NOMO-1 treated with DMSO at 0.1 percent for 48 hours (cell line): Measurements from ENCODE around the gene CIAO3.

Experiments used
- DNase-seq: peaks from one replicate; lab custom pipeline; 2025; ENCODE audit not compliant: unreplicated experiment; lab: John Stamatoyannopoulos, UW

The CIAO3 gene

GRCh38 chr16:711548-712320 lies 29.1 kb downstream of the CIAO3 start:
- DNase-seq, result peak; percentile 53

- no peak for DNase-seq
These were observed 29.7 kb downstream of the CIAO3 start for GRCh38 chr16:711084-711483.

GRCh38 chr16:710500-711075 lies 30.2 kb downstream of the CIAO3 start:
- DNase-seq, result no peak

DNA sequence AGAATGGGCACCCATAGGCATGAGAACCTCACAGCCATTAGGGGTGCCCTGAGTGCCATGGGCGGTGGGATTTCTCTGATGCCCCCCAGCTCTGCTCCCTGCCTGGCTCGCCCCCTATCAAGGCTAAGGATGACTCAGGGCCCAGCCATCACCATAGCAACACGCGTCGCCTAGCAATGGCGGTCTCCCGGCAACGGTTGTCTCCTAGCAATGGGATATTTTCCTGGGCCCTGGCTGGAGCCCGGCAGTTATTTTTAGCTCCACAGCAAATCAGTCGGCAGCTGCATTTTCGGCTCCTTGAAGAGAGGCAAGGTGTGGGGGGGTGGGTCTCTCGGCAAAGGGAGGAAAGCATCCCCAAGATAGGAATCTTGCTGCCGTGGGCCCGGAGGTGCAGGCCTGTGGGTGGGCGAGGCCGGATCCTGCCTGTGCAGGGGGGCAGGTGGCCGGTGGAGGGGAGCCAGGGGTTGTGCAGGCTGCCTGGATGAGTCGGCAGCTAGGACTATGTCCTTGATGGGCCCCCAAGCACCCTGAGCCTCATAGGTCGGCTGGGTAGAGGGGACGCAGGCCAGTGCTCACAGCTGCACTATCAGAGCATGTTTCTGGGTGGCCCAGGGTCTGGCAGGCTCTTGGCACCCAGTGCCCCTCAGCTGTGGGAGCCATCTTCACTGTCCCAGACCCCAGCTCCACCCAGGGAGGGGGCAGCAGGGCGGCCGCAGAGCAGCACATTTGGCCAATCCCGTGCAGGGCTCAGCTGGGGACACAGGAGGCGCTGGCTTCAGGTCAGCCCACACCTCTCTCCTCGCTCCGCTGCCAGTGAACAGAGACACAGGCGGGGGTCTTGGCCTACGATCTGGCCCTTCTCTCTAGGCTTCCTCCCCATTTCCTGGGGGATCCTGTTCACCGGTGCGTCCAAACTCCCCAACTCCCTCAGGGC lies 31.0 kb downstream of the CIAO3 start:
- DNase-seq, result no peak

- no peak for DNase-seq
These were observed 31.8 kb downstream of the CIAO3 start for GRCh38 chr16:708959-709358.

GRCh38 chr16:708019-708418 lies 32.8 kb downstream of the CIAO3 start:
- DNase-seq, result no peak

DNA sequence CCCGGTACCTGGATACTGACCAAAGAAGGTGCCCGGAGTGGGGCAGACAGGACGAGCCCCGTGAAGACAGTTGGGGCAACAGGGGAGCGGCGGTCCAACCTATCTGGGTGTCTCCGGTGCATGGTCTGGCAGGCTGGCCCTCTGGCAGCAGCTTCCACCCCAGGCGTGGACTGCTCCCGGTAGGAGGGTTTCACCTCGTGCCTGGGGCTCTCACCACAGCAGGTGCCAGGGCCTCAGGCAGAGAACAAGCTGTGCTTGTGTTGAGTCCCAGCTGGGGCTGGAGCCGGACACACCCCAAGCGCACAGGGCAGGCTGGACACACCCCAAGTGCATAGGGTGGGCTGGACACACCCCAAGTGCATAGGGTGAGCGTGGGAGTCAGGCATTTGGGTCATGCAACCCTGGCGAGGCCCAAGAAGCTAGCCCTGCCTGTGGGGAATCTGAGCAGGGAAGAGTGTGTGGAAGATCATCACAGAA lies 33.7 kb downstream of the CIAO3 start:
- DNase-seq, result no peak

DNA sequence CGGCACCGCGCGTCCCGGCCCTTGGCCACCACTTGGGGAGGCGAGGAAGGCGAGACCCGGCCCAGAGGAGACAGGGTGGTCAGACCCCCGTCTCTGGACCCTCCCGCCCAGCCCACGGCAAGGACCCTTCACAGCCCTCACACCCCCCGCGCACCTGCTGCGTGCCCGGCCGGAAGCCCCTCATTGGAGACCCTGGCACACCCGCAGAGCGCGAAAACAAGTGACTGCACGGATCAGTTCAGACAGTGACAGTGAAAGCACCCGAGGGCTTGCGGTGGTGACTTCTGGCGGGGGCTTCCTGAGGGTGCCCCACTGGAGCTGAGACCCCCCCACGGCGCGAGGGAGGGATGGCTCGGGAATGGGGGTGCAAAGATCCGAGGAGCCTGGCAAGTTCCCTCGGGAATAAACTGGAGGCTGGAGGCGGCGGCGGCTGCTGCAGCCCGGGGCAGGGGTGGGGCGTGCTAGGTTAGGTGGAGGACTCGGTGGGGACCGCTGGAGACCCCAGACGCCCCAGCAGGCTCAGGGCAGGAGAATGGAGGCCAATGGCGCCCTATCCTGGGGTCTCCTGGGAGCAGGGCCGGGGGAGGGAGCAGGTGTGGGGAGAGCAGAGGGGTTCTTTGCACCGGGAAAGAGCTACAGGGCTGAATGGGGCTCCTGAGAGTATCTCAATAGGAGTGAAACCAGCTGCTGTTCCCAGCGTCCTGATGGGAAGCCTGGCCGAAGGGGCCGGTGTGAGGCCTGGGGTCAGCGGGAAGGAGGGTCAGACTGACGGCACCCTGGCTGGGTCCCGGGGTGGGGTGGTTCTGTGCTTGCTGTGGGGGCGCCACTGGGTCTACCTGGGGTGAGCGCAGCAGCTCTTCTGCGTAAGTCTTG lies 34.4 kb downstream of the CIAO3 start:
- DNase-seq, result no peak

DNA sequence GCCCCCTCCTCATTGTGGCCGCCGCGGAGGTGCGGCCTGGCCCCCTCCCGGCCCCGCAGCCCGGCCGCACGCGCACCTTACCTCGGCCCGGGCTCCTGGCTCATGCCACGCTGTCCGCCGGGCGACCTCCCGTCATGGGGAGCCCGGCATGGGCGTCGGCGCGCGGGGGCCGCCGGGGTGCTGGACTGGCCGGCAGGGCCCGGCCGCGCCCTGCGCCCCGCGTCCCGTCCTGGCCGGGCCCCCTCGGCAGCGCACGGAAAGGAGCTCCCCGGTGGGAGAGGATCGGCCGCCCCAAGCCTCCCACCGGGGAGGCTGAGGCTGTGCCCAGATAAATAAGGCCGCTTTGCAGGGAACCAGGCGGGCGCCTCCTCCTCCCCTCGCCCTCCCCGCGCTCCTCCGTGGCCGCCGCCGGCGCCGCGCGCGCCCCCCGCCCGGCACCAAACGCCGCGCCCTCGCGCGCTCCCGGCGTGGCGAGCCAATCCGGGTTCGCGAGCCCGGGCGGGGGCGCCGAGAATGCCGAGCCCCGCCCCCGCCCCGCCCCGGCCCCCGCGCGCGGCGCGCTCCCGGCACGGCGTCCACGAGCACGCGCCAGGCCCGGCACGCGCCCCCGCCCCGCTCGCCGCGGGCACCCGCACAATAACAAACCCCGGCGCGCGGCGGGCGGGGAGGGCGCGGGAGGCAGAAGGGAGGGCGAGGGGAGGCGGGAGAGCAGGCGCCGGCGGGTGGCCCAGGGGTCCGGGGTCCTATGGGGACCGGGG lies 35.2 kb downstream of the CIAO3 start, which contains the start of gene FBXL16:
FBXL16 (minus strand) TSS at position 371 of the 758 bp plus-strand sequence. CDS start 8,396 bp downstream, outside the sequence.
- DNase-seq, result no peak

DNA sequence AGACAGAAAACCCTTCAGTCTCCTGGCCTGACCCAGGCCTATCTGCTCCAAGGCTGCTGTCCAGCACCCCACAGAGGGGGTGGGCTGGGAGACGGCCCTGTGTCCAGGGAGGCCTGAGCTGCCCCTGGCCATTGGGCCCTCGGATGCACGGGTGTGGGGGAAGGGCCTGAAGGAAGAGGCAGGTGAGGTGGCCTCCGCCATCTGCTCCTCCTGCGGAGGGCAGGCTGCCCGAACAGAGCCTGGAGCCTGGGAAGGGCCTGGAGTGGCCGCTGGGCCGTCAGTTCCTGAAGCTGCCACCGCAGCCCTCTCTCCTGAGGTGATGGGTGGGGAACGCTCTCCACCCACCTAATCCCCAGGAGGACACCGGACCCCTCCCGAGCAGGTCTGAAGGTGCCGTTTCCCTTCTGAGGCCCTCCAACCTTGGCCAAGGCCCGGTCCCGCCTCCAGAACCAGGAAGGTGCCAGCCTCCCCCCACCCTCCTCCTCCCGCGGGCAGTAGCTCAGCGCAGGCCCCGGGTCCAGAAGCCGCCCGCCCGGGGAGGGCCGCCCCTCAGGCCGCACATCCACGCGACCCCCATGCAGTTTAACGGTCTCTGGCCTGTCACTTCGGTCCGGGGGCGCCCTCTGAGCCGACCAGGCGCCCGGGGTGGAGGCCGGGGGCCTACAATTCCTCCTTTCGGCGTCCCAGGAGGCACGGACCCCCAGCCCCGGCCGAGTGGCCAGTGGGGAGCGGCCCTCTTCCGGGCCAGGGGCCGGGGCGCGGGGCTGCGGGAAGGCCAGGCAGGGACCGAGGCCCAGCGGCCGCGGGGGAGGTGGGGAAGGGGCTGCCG lies 36.0 kb downstream of the CIAO3 start:
- DNase-seq, result no peak

- no peak for DNase-seq
These were observed 36.8 kb downstream of the CIAO3 start for GRCh38 chr16:704047-704446.

DNA sequence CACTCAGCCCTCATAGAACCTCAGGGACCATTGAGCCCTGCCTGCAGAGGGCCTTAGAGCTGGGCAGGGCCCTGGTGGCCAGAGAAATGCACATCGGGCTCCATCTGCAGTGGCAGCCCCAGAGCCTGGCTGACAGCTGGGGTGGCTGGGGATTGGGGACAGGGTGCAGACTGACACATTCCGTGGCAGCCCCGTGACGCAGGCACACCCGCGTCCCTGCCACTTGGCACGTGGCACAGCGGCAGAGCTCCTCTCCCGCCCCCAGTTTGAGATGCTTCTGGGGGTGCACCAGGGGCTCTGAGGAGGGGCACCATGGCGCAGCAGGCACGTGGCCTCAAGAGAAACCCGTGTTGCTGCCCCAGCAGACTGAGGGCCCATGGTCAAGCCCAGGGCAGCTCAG lies 37.4 kb downstream of the CIAO3 start:
- no peak for DNase-seq

DNA sequence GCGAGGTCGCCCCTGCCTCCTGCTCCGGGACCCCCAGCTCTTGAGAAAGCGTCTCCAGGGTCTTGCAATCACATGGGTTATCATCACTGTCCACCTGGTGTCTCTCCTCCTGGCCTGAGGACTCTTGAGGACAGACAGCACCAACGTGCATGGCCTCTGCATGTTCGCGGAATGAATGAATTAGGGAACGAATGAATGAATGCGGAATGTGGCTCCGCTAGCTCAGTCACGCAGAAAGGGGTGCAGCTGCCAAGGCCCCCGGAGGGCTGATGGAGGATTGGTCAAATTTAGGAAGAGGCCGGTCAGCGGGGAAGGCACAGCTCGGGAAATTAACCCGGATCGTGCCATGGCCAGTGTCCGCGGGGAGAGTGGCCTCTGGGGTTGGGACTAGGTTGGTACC lies 38.5 kb downstream of the CIAO3 start:
- DNase-seq, result no peak

DNA sequence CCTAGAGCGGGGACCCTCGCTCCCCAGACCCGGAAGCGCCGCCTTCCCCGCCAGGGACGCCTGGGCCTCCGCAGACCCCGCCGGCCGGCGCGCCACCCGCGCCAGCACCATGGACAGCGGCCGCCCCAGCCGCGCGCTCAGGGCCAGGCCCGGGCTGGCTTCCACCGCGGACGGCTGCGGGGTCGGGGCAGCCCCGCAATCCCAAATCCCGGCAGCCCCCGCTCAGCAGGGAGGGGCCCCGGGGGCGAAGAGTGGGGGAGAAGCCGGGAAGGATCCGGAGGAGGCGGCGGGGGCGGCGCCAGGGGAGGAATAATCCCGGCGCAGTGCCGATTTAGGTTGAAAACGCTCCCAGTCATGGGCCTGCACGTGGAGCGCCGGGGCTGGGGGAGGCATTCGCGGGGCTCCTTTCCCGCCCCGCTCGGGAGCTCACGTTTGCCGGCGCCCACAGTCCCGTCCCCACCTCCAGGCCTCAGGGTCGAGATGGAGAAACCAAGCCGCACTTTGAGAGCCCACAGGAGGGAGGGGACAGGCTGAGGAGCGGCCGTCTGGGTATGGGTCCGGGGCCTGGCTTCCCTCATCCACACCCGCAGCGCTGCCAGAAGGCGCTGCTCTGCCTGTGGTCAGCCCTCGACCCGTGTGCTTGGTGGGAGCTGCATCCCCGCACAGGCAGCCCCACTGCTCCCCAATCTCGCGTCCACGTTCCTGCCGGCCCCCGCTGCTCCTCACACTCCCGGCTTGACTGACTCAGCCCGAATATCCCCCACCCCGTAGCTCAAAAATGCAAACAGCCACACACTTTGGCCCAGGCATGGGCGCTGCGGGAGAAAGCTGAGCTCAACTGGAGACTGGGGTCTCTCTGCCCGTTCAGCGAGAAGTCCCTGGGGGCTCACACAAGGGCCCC lies 39.9 kb downstream of the CIAO3 start:
- no peak for DNase-seq

- DNase-seq, result no peak
These were observed 41.7 kb downstream of the CIAO3 start for GRCh38 chr16:698911-699671.

- peak; percentile 44 for DNase-seq
These were observed 45.3 kb downstream of the CIAO3 start for GRCh38 chr16:695355-696089.
